ENCODE results near the gene HNF4A. TPM values are rescaled to one million over a fixed set of nuclear protein-coding genes. Genes with fewer than 3 reads are reported as not detected.

The HNF4A gene
- total and polyA plus RNA-seq, 2 of the 13 experiments (the other 11 are each of a cell fraction or from before 2014, with no cell fraction given), result 80.9 to 169 TPM

DNA sequence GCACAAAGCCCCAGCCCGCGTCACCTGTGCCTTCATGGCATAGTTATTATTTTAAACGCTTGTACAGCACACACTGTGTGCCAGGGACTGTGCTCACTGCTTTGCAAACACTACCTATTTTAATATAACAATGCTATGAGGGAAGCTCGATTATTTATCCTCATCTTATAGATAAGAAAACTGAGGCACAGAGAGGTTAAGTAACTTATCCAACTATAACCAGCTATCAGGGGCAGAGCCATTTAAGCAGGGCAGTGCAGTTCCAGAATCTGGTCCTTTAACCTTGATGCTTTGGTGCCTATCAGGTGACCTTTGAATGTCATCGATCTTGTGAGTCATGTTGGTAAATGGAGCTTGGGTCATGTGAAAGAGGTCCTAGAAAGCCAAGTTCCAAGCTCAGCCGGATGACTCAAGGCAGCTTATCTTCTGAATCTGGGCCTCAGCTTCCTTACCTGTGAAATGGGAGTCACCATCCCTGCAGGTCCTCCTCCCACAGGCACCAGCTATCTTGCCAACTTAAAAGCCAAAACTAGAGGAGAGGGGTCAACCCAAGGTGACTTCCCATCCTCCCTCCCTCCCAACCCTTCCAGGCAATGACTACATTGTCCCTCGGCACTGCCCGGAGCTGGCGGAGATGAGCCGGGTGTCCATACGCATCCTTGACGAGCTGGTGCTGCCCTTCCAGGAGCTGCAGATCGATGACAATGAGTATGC, 63.8 kb downstream of the HNF4A start (continued):
- TF ChIP-seq, protein P1, sequence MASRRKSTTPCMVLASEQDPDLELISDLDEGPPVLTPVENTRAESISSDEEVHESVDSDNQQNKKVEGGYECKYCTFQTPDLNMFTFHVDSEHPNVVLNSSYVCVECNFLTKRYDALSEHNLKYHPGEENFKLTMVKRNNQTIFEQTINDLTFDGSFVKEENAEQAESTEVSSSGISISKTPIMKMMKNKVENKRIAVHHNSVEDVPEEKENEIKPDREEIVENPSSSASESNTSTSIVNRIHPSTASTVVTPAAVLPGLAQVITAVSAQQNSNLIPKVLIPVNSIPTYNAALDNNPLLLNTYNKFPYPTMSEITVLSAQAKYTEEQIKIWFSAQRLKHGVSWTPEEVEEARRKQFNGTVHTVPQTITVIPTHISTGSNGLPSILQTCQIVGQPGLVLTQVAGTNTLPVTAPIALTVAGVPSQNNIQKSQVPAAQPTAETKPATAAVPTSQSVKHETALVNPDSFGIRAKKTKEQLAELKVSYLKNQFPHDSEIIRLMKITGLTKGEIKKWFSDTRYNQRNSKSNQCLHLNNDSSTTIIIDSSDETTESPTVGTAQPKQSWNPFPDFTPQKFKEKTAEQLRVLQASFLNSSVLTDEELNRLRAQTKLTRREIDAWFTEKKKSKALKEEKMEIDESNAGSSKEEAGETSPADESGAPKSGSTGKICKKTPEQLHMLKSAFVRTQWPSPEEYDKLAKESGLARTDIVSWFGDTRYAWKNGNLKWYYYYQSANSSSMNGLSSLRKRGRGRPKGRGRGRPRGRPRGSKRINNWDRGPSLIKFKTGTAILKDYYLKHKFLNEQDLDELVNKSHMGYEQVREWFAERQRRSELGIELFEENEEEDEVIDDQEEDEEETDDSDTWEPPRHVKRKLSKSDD (CRISPR knock-in tag; IDR thresholded peaks at IDR 0.05; ENCODE audit: low read depth), result peak; percentile 92
- TF ChIP-seq GABPA (IDR thresholded peaks at IDR 0.05; ENCODE audit: low read depth, low read length) (no peak), GABPA (CRISPR knock-in tag; IDR thresholded peaks at IDR 0.05; ENCODE audit: low read depth) (no peak), CENPX (CRISPR knock-in tag; IDR thresholded peaks at IDR 0.05) (no peak), ARID3A (IDR thresholded peaks at IDR 0.05; ENCODE audit: low read depth, low read length) (peak; percentile 100), GATA4 (IDR thresholded peaks at IDR 0.05; ENCODE audit: borderline replicate concordance, low read depth) (peak; percentile 92), ZFP1 (CRISPR knock-in tag; IDR thresholded peaks at IDR 0.05) (0 out of 2 replicates have a peak, but pooled peaks have one; percentile 41), SOX5 (CRISPR knock-in tag; IDR thresholded peaks at IDR 0.05; ENCODE audit: borderline replicate concordance) (peak; percentile 78; the same call in 1 of the 2 replicates), KLF12 (CRISPR knock-in tag; IDR thresholded peaks at IDR 0.05; ENCODE audit: borderline replicate concordance) (no peak), ZNF557 (CRISPR knock-in tag; IDR thresholded peaks at IDR 0.05) (0 out of 2 replicates have a peak, but pooled peaks have one; percentile 37), CREM (IDR thresholded peaks at IDR 0.05) (peak; percentile 87), CREM (CRISPR knock-in tag; IDR thresholded peaks at IDR 0.05) (no peak), ZNF615 (CRISPR knock-in tag; IDR thresholded peaks at IDR 0.05; ENCODE audit: borderline replicate concordance) (no peak), FOXP1 (IDR thresholded peaks at IDR 0.05) (no peak), FOXP1 (CRISPR knock-in tag; IDR thresholded peaks at IDR 0.05) (peak; percentile 67; the same call in 1 of the 2 replicates), TSC22D2 (CRISPR knock-in tag; IDR thresholded peaks at IDR 0.05; ENCODE audit: borderline replicate concordance) (no peak), ZNF768 (CRISPR knock-in tag; IDR thresholded peaks at IDR 0.05) (peak; percentile 95; the same call in 1 of the 2 replicates), ZNF224 (CRISPR knock-in tag; IDR thresholded peaks at IDR 0.05) (peak; percentile 60; the same call in 1 of the 2 replicates), ZNF747 (CRISPR knock-in tag; IDR thresholded peaks at IDR 0.05; ENCODE audit: borderline replicate concordance) (peak; percentile 81; the same call in 1 of the 2 replicates), MYPOP (CRISPR knock-in tag; IDR thresholded peaks at IDR 0.05) (no peak), BCL6 (CRISPR knock-in tag; IDR thresholded peaks at IDR 0.05) (peak; percentile 99)
- TF ChIP-seq, protein P2, sequence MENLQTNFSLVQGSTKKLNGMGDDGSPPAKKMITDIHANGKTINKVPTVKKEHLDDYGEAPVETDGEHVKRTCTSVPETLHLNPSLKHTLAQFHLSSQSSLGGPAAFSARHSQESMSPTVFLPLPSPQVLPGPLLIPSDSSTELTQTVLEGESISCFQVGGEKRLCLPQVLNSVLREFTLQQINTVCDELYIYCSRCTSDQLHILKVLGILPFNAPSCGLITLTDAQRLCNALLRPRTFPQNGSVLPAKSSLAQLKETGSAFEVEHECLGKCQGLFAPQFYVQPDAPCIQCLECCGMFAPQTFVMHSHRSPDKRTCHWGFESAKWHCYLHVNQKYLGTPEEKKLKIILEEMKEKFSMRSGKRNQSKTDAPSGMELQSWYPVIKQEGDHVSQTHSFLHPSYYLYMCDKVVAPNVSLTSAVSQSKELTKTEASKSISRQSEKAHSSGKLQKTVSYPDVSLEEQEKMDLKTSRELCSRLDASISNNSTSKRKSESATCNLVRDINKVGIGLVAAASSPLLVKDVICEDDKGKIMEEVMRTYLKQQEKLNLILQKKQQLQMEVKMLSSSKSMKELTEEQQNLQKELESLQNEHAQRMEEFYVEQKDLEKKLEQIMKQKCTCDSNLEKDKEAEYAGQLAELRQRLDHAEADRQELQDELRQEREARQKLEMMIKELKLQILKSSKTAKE (CRISPR knock-in tag; IDR thresholded peaks at IDR 0.05; ENCODE audit: borderline replicate concordance), result peak; percentile 49; the same call in 1 of the 2 replicates
